Astrocyte (in vitro differentiated cells and primary cell): ENCODE results near the gene KCNQ1OT1.

Experiments used
- EZH2 ChIP-seq: IDR thresholded peaks from 2 replicates; pipeline ENCODE4 v1.6.1; 2012; ENCODE audit warnings: mild to moderate bottlenecking, low read length, inconsistent platforms; ENCODE audit not compliant: insufficient read depth
- TF ChIP-seq, protein P1 (sequence below): IDR thresholded peaks from 2 replicates; pipeline ENCODE4 v1.5.1; 2011; ENCODE audit warnings: low read depth, mild to moderate bottlenecking, inconsistent platforms, low read length, moderate library complexity; ENCODE audit not compliant: insufficient read depth

DNA sequence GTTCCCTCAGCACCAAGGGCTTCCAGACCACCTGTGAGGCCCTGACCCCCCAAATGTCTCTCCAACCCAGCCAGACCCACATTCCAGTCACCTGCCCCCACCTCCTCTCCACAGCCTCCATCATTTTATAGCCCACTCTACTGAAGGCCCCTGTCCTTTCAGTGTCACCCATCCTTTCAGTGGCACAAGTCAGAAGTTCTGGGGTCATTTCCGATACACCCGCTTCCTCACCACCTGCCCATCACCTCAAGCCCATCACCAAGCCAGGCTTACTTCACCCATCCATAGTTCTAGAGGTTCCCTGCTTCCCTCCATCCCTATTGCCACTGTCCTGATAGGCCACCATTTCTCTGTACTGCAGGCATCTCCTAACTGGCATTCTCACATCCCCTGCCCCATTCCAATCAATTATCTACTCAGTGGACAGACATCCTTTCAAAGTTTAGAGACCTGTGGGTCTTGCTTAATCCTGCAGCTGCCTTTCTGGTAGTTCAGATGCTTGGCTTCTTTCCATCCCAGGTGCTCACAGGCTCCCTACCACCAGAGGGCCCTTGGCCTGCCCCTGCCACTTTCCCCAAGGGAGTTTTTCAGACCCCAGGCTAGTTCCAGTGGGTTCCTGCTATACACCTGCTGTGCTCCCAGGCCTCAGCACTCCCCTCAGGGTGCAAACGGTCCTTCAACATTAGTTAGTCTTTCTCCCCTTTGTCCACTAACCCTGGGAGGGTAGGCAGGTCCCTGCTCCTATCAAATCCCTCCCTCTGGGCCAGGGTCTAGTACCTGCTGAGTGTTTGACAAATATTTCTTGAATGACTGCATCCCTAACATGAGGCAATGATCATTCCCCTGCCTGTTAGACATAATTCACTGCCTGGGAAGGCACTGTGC lies 7.6 kb downstream of the KCNQ1OT1 start:
- TF ChIP-seq, protein P1, sequence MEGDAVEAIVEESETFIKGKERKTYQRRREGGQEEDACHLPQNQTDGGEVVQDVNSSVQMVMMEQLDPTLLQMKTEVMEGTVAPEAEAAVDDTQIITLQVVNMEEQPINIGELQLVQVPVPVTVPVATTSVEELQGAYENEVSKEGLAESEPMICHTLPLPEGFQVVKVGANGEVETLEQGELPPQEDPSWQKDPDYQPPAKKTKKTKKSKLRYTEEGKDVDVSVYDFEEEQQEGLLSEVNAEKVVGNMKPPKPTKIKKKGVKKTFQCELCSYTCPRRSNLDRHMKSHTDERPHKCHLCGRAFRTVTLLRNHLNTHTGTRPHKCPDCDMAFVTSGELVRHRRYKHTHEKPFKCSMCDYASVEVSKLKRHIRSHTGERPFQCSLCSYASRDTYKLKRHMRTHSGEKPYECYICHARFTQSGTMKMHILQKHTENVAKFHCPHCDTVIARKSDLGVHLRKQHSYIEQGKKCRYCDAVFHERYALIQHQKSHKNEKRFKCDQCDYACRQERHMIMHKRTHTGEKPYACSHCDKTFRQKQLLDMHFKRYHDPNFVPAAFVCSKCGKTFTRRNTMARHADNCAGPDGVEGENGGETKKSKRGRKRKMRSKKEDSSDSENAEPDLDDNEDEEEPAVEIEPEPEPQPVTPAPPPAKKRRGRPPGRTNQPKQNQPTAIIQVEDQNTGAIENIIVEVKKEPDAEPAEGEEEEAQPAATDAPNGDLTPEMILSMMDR = no peak
- TF ChIP-seq EZH2 = no peak
